ENCODE results near the gene TRRAP. TPM values are rescaled to one million over a fixed set of nuclear protein-coding genes. Genes with fewer than 3 reads are reported as not detected.

TRRAP gene
- total and polyA plus RNA-seq, 8 donors: 4.3 to 38.0 (median 15.7) TPM

DNA sequence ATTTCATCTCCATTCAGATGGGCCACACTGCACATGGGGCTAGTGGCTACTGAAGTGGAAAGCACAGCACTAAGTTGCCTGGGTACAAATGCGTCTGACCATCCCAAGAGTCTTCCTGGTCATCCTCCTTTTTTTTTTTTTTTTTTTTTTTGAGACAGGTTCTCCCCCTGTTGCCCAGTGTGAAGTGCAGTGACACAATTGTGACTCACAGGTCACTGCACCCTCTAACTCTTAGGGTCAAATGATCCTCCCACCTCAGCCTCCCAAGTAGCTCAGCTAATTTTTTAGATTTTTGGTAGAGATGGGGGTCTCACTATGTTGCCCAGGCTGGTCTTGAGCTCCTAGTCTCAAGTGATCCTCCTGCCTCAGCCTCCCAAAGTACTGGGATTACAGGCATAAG lies 3.4 kb upstream of the TRRAP start:
- Histone ChIP-seq H3K27me3 (peaks cover 6 to 29% (median 13%) of the 10 kb centered on the region in 3 donors), H3K36me3 (no peaks in the 10 kb centered on the region), H3K4me1 (peaks cover 18 to 29% (median 27%) of the 10 kb centered on the region in 4 donors), H3K9me3 (no peaks in the 10 kb centered on the region), H3K27ac (no peak overlapping the region), H3K4me3 (no peak overlapping the region)
- WGBS, 5 donors: 83 to 100% (median 88%) methylated on average over 1 of the region's 1 CpG
- TF ChIP-seq POLR2AphosphoS5 (IDR thresholded peaks at IDR 0.05): no peak
- no peak for DNase-seq
- intact Hi-C loops (cut with DNase I; ENCODE audit: low total_unique reads): no loop called here

GRCh38 chr7:98875501-98875900 lies 2.8 kb upstream of the TRRAP start:
- Histone ChIP-seq H3K27ac (no peak overlapping the region), H3K27me3 (peaks cover 3 to 23% (median 7%) of the 10 kb centered on the region in 3 donors), H3K4me3 (no peak overlapping the region), H3K36me3 (peaks cover 0 to under 1% (median 0%) of the 10 kb centered on the region in 4 donors), H3K9me3 (no peaks in the 10 kb centered on the region), H3K4me1 (peaks cover 15 to 29% (median 27%) of the 10 kb centered on the region in 4 donors)
- TF ChIP-seq, protein P1, sequence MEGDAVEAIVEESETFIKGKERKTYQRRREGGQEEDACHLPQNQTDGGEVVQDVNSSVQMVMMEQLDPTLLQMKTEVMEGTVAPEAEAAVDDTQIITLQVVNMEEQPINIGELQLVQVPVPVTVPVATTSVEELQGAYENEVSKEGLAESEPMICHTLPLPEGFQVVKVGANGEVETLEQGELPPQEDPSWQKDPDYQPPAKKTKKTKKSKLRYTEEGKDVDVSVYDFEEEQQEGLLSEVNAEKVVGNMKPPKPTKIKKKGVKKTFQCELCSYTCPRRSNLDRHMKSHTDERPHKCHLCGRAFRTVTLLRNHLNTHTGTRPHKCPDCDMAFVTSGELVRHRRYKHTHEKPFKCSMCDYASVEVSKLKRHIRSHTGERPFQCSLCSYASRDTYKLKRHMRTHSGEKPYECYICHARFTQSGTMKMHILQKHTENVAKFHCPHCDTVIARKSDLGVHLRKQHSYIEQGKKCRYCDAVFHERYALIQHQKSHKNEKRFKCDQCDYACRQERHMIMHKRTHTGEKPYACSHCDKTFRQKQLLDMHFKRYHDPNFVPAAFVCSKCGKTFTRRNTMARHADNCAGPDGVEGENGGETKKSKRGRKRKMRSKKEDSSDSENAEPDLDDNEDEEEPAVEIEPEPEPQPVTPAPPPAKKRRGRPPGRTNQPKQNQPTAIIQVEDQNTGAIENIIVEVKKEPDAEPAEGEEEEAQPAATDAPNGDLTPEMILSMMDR (IDR thresholded peaks at IDR 0.05): no peak
- TF ChIP-seq POLR2A (IDR thresholded peaks at IDR 0.05) (no peak), EP300 (IDR thresholded peaks at IDR 0.05) (no peak), POLR2AphosphoS5 (IDR thresholded peaks at IDR 0.05) (no peak)
- intact Hi-C loops (cut with DNase I; ENCODE audit: low total_unique reads): no loop called here
- WGBS, 5 donors: 71 to 84% (median 80%) methylated on average over 9 of the region's 9 CpGs
- no peak for DNase-seq

DNA sequence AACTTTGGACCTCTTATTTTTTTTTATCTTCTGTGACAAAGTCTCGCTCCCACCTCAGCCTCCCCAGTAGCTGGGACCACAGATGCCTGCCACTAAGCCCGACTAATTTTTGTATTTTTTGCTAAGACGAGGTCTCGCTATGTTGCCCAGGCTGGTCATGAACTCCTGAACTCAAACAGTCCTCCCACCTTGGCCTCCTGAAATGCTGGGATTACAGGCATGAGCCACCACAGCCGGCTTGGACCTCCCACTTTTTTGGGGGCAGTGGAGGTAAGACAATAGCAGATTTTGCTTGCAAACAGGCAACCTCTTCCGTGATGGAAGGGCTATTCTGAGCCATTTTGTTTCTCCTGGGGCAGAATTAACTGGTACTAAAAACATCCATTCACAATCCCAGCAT lies 1.2 kb upstream of the TRRAP start:
- no peak overlapping the region for H3K27ac ChIP-seq
- H3K4me1 ChIP-seq: peaks cover 13 to 28% (median 26%) of the 10 kb centered on the region in 4 donors
- H3K36me3 ChIP-seq: peaks cover 7 to 17% (median 15%) of the 10 kb centered on the region in 4 donors
- H3K9me3 ChIP-seq: no peaks in the 10 kb centered on the region
- H3K4me3 ChIP-seq: no peak overlapping the region
- TF ChIP-seq, protein P1 (IDR thresholded peaks at IDR 0.05): no peak
- TF ChIP-seq POLR2A (IDR thresholded peaks at IDR 0.05) (no peak), EP300 (IDR thresholded peaks at IDR 0.05) (no peak), POLR2AphosphoS5 (IDR thresholded peaks at IDR 0.05) (no peak)
- intact Hi-C loops (cut with DNase I; ENCODE audit: low total_unique reads): no loop called here
- DNase-seq: no peak
- peaks cover 0 to 7% (median 0%) of the 10 kb centered on the region in 3 donors for H3K27me3 ChIP-seq
- WGBS, 5 donors: 91 to 94% (median 91%) methylated on average over 6 of the region's 6 CpGs

DNA sequence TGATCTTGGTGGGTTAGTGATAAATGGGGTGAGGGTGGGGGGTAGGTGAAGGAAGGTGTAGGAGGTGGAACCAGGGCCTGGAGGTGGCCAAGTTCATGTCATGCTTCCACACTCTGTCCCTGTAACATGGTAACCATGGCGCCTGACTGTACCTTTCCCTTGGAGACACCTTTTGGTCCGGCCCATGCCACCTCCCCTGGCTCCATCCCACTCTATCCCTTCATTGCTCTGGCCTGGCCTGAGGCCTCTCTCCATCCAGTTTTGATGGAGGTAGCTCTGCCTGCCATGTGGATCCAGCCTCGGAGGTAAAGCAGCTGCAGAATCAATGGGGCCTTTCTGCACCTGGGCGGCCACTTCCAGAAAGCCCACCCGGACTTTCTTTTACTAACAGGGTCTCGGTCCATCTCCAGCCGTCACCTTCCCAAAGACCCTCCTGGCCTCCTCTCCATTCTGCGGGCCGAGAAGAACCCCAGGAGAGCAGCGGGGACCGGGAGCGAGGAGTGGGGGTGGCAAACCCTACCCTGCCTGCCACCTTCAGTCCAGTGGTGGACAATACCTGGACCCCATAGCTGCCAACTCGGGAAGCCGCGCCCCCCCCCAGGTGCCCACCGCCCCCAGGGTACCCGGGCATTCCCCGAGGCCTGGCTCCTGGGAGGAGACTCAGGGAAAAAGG lies 504 bp upstream of the TRRAP start:
- DNase-seq: peak; percentile 25 to 36
- H3K4me1 ChIP-seq: peaks cover 13 to 28% (median 26%) of the 10 kb centered on the region in 4 donors
- intact Hi-C loops (cut with DNase I; ENCODE audit: low total_unique reads): no loop called here
- WGBS, 5 donors: 19 to 32% (median 26%) methylated on average over 7 to 18 of the region's 18 CpGs
- TF ChIP-seq POLR2AphosphoS5 (IDR thresholded peaks at IDR 0.05): no peak
- no peak for TF ChIP-seq POLR2A (IDR thresholded peaks at IDR 0.05)
- no peak for TF ChIP-seq EP300 (IDR thresholded peaks at IDR 0.05)
- TF ChIP-seq, protein P1 (IDR thresholded peaks at IDR 0.05): no peak
- H3K36me3 ChIP-seq: peaks cover 7 to 24% (median 21%) of the 10 kb centered on the region in 4 donors
- H3K9me3 ChIP-seq: no peaks in the 10 kb centered on the region
- peak overlapping the region; percentile 91 to 99 (median 96) for H3K27ac ChIP-seq
- H3K27me3 ChIP-seq: peaks cover 0 to 6% (median 0%) of the 10 kb centered on the region in 3 donors
- peak overlapping the region; percentile 90 to 100 (median 94) for H3K4me3 ChIP-seq
